GM19099 (cell line): ENCODE data around the gene LRRC4.

ENCODE experiments used
- POLR2A ChIP-seq: IDR thresholded peaks from 3 replicates; pipeline ENCODE4 v1.6.1; 2011; ENCODE audit warnings: low read depth; ENCODE audit not compliant: insufficient read length; ENCODE audit errors: extremely low read depth

Gene LRRC4

GRCh38 chr7:127988751-127989150 is 42.5 kb downstream of the LRRC4 start:
- no peak for TF ChIP-seq POLR2A

DNA sequence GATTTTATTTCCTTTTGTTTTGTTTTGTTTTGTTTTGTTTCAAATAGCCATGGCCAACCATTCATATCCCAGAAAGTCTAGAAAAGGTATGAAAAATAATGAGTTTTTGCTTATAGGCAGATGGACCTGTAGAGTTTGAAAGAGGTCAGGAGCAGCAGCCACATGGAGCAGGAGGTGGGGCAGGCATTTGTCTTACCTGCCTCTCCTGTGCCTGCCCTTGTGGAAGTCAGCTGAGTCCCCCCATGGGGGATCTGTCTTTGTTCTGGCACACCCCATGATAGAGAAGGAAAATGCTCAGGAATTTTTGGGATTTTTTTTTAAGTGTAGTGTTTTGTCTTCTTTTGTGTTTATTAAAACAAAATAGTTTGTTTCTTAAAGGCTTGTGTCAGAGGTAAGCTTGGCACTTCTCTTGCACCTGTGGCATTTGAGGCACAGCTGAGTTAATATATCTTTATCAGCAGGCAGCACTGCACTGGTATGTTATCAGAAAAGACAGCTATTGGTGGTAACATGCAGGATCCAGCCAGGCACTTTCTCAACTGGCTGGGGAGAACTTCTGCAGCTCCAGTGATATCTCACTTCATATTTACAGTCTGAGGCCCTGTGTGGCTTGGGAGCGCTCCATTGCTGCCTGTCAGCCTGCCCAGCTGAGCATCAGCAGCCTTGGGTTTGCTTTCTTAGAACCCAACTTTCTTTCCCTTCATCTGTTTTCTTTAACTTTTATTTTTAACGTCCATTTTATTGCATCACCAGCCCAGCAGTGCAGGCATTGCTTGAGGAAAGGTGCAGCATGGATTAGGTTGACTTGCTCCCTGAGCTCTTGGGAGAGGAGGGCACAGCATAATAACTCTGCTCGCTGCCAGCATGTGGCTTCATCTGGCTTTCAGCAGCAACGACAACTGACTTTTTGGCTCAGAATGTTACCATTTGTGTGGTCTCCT is 44.4 kb downstream of the LRRC4 start:
- TF ChIP-seq POLR2A, result no peak

GRCh38 chr7:127983804-127984332 is 47.4 kb downstream of the LRRC4 start:
- no peak for TF ChIP-seq POLR2A

GRCh38 chr7:127981965-127982364 is 49.3 kb downstream of the LRRC4 start:
- TF ChIP-seq POLR2A, result no peak

GRCh38 chr7:127980901-127981300 is 50.3 kb downstream of the LRRC4 start:
- TF ChIP-seq POLR2A, result no peak

DNA sequence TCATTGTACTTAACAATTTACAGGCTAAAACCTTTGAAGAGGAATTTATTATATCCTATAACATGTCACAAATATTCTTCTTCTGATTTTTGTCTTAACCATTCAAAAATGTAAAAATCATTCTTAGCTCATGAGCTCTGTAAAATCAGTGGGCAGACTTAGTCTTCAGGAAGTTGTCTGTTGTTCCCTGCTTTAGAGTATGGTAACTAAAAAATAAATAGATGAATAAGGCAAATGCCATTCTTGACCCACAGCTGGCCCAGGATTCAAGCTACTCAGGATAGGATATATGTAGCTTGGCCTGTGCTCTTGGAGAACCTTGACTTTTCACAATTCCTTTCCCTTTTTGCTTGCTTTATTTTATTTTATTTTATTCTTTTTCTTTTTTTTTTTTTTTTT is 51.5 kb downstream of the LRRC4 start:
- TF ChIP-seq POLR2A, result no peak

DNA sequence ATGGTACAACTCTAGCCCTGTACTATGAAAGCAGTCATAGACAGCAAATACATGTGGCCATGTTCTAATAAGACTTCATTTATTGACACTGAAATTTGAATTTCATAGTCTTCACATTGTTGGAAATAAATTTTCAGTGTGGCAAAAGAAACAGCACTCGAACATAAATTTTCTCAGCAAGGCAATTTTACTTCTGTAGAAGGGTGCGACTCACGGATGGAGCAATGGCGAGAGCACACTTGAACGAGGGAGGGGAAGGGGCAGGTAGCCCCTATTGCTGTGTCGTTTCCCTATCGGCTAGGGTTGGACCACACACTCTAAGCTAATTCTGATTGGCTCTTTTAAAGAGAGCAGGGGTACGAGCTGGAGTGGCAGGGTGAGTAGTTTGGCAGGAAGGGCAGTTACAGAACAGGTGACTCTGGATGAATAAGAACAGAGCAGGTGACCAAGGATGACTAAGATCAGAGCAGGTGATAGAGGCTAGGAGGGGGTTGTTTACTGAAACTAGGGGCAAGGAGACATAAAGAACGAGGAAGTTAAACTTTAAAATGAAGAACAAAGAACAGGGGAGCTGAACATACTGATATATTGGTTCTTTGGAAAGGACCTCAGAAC is 52.0 kb downstream of the LRRC4 start:
- TF ChIP-seq POLR2A, result no peak

DNA sequence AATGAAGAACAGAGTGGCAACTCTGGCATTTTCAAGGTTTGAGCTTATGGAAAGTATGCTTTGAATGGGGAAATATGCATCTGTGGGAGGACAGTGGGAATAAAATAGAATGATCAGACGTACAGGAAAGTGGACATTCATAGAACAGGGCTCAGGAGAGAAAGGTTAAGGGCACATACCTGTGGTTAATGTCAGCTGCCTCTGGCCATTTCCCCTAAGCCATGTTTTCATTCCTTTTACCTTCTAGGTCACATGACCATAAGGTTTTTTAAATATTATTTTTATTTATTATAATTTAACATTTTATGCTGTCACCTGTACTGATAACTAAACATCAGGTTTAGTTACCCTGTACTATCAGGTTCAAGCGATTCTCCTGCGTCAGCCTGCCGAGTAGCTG is 52.8 kb downstream of the LRRC4 start:
- no peak for TF ChIP-seq POLR2A
